Immature natural killer cell (primary cell): Measurements from ENCODE around the gene OR52K2. TPM values are rescaled to one million over a fixed set of nuclear protein-coding genes. Genes with fewer than 3 reads are reported as not detected.
"Not testable (repeated sequence)": the region's sequence is repeated elsewhere in the genome, so short reads cannot be mapped to it uniquely, and the experiment has no call there.

ENCODE experiments used
- DNase-seq, 3 donors: peaks; one replicate each; pipeline ENCODE4 v3.0.0; 2022; ENCODE audit warnings: mixed read lengths in 1 of 3
- H3K27ac Mint-ChIP-seq, 6 donors: one replicate each; pipeline ENCODE4 v1.8.0; 2020; ENCODE audit warnings: mixed read lengths in 6 of 6, mild to moderate bottlenecking in 5 of 6, inconsistent platforms in 4 of 6, moderate library complexity in 3 of 6
- H3K27me3 Mint-ChIP-seq, 3 donors: one replicate each; pipeline ENCODE4 v1.8.0; 2020 to 2021; ENCODE audit warnings: low read depth in 3 of 3, mild to moderate bottlenecking in 3 of 3, mixed read lengths in 3 of 3, moderate library complexity in 3 of 3, inconsistent platforms in 1 of 3
- H3K36me3 Mint-ChIP-seq, 3 donors: one replicate each; pipeline ENCODE4 v1.8.0; 2020; ENCODE audit warnings: mixed read lengths in 3 of 3, inconsistent platforms in 2 of 3, mild to moderate bottlenecking in 2 of 3
- H3K4me1 Mint-ChIP-seq, 2 donors: one replicate each; pipeline ENCODE4 v1.8.0; 2020; ENCODE audit warnings: inconsistent platforms in 2 of 2, mild to moderate bottlenecking in 2 of 2, mixed read lengths in 2 of 2, moderate library complexity in 1 of 2
- H3K4me3 Mint-ChIP-seq, 5 donors: one replicate each; pipeline ENCODE4 v1.8.0; 2020; ENCODE audit warnings: mild to moderate bottlenecking in 5 of 5, mixed read lengths in 5 of 5, inconsistent platforms in 3 of 5, moderate library complexity in 3 of 5
- H3K9me3 Mint-ChIP-seq, 6 donors: one replicate each; pipeline ENCODE4 v1.8.0; 2020; ENCODE audit warnings: mild to moderate bottlenecking in 6 of 6, mixed read lengths in 6 of 6, inconsistent platforms in 4 of 6, moderate library complexity in 3 of 6
- polyA plus RNA-seq, 3 donors: library from polyadenylated mRNA; unstranded; fragments of 300-500 nt; fragmentation: Illumina TruSeq; gene quantifications; one replicate each; pipeline ENCODE4 v1.2.3, GENCODE V29; 2021

The OR52K2 gene
- polyA plus RNA-seq, 3 donors from 2014 or later, result not detected

- Mint-ChIP-seq H3K27me3 (peaks cover 2 to 5% (median 5%) of the 10 kb centered on the region in 3 donors), H3K9me3 (peaks cover 0 to 7% (median 0%) of the 10 kb centered on the region in 6 donors), H3K4me3 (no peak overlapping the region), H3K4me1 (no peaks in the 10 kb centered on the region), H3K27ac (no peak overlapping the region), H3K36me3 (no peaks in the 10 kb centered on the region)
- DNase-seq, result no peak
Measured at GRCh38 chr11:4464216-4465159, 15.4 kb downstream of the OR52K2 start.

DNA sequence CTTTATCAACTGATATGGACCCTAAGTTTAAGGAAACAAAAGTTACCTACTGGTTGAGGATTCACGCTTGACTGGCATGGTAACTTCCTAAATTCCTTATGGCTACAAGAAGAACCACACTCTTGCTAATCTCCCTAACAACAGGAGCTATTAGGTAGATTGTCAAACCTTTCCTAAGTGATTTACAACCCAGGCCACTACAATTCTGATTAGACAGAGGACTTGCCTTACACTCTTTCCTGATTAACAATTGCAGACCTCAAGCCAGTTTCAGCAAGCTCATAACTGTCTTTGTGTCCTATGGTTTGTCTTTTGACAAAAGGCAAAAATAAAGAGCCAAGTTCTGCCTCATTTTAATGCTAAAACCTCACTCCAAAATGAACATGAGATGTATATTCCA, 16.3 kb downstream of the OR52K2 start:
- no peaks in the 10 kb centered on the region for H3K4me1 Mint-ChIP-seq
- H3K27me3 Mint-ChIP-seq, result peaks cover 2 to 5% (median 5%) of the 10 kb centered on the region in 3 donors
- H3K27ac Mint-ChIP-seq, result no peak overlapping the region
- no peak for DNase-seq
- no peak overlapping the region for H3K4me3 Mint-ChIP-seq
- H3K9me3 Mint-ChIP-seq, result peaks cover 0 to 7% (median 0%) of the 10 kb centered on the region in 6 donors
- no peaks in the 10 kb centered on the region for H3K36me3 Mint-ChIP-seq

DNA sequence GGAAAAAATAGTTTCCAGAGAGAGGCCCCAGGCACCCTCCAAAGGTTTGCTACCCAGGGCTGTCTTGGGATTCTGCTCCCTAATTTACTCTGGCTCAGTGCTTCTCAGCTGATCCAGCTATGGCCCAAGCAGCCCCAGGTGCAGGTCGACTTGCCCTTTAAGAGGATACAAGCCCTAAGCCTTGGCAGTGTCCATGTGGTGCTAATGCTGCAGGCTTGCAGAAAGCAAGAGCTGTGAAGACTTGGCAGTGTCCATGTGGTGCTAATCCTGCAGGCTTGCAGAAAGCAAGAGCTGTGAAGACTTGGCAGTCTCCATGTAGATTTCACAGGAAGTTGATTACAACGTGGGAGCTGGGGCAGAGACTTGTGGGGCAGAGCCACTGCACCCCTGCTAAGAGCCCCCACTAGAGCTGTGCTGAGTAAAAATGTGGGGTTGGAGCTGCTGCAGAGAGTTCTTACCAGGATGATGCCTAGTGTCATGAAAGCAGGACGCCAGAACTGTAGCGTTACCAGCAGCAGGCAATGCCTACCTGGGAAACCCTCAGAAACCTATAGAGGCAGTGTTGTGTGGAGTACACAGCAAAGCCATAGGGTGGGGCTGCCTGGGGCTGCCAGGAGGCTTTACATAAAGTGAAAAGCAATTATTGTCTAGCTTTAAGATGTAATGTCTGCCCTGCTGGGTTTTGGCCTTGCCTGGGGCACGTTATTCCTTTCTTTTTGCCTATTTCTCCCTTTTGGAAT, 17.2 kb downstream of the OR52K2 start:
- Mint-ChIP-seq H3K4me1 (no peaks in the 10 kb centered on the region), H3K36me3 (no peaks in the 10 kb centered on the region), H3K27me3 (peaks cover 2 to 6% (median 5%) of the 10 kb centered on the region in 3 donors), H3K27ac (no peak overlapping the region), H3K4me3 (no peak overlapping the region), H3K9me3 (peaks cover 0 to 7% (median 0%) of the 10 kb centered on the region in 6 donors)
- DNase-seq, result no peak

DNA sequence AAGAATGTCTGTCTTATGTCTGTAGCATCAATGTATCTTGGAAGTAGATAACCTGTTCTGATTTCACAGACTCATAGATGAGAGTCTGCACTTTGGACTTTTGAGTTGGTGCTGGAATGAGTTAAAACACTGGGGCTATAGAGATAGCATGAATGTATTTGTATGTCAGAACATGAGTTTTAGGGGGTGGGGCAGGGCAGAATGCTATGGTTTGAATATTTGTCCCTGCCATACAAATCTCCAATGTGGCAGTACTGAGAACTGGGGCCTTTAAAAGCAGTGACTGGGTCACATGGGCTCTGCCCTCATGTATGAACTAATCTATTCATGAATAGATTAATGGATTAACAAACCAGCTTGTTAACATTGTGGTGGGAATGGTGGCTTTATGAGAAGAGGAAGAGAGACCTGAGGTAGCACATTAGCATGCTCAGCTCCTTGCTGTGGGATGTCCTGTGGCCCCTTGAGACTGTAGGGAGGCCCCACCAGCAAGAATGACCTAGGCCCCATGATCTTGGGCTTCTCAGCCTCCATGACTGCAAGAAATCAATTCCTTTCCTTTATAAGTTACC, 17.9 kb downstream of the OR52K2 start:
- Mint-ChIP-seq H3K36me3 (no peaks in the 10 kb centered on the region), H3K4me1 (no peaks in the 10 kb centered on the region), H3K9me3 (peaks cover 0 to 7% (median 0%) of the 10 kb centered on the region in 6 donors), H3K27me3 (peaks cover 2 to 8% (median 6%) of the 10 kb centered on the region in 3 donors), H3K4me3 (no peak overlapping the region), H3K27ac (no peak overlapping the region)
- no peak for DNase-seq

GRCh38 chr11:4467811-4468606, 18.9 kb downstream of the OR52K2 start:
- DNase-seq, result no peak
- H3K27me3 Mint-ChIP-seq, result peaks cover 2 to 11% (median 8%) of the 10 kb centered on the region in 3 donors
- H3K27ac Mint-ChIP-seq, result no peak overlapping the region
- H3K4me3 Mint-ChIP-seq, result no peak overlapping the region
- H3K36me3 Mint-ChIP-seq, result no peaks in the 10 kb centered on the region
- no peaks in the 10 kb centered on the region for H3K4me1 Mint-ChIP-seq
- peaks cover 0 to 7% (median 0%) of the 10 kb centered on the region in 6 donors for H3K9me3 Mint-ChIP-seq

- Mint-ChIP-seq H3K9me3 (no peaks in the 10 kb centered on the region), H3K4me3 (no peak overlapping the region), H3K36me3 (no peaks in the 10 kb centered on the region), H3K27ac (no peak overlapping the region), H3K4me1 (no peaks in the 10 kb centered on the region), H3K27me3 (peaks cover 0 to 3% (median 0%) of the 10 kb centered on the region in 3 donors)
- DNase-seq, result no peak
Measured at GRCh38 chr11:4479644-4480043, 30.5 kb downstream of the OR52K2 start.

DNA sequence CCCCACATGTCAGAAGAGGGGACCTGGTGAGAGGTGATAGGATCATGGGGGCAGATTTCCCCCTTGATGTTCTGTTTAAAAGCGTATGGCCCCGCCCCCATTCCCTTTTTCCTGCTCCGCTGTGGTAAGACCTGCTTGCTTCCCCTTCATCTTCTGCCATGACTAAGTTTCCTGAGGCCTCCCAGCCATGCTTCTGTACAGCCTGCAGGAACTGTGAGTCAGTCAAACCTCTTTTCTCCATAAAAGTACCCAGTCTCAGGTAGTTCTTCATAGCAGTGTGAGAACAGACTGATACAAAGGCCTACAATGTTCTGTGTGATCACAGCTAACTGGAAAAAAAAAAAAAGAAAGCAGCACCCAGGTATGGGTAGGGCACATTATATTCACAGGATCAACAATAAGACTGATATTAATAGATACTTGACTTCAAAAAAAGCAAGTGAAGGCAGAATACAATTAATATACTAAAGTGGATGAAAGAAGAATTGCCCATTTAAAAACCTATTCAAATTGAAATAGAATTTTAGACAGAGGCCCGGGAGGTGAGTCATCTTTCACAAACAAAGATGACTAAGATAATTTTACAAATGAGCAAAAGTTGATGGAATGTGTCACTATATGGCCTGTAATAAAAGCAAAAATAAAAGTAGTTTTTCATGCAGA, 31.6 kb downstream of the OR52K2 start:
- Mint-ChIP-seq H3K4me3 (no peak overlapping the region), H3K36me3 (no peaks in the 10 kb centered on the region), H3K4me1 (no peaks in the 10 kb centered on the region), H3K27ac (no peak overlapping the region), H3K9me3 (no peaks in the 10 kb centered on the region), H3K27me3 (no peaks in the 10 kb centered on the region)
- no peak for DNase-seq

GRCh38 chr11:4481240-4481582, 32.1 kb downstream of the OR52K2 start:
- H3K9me3 Mint-ChIP-seq, result no peaks in the 10 kb centered on the region
- no peaks in the 10 kb centered on the region for H3K27me3 Mint-ChIP-seq
- H3K4me3 Mint-ChIP-seq, result no peak overlapping the region
- no peak for DNase-seq
- no peak overlapping the region for H3K27ac Mint-ChIP-seq
- H3K36me3 Mint-ChIP-seq, result no peaks in the 10 kb centered on the region
- no peaks in the 10 kb centered on the region for H3K4me1 Mint-ChIP-seq

- Mint-ChIP-seq H3K36me3 (no peaks in the 10 kb centered on the region), H3K9me3 (no peaks in the 10 kb centered on the region), H3K4me1 (no peaks in the 10 kb centered on the region), H3K27me3 (peaks cover 0 to 7% (median 0%) of the 10 kb centered on the region in 3 donors), H3K4me3 (no peak within 1 kb of the TSS), H3K27ac (no peak within 1 kb of the TSS)
- no peak for DNase-seq
Measured at GRCh38 chr11:4482445-4482844, 33.4 kb downstream of the OR52K2 start, which contains the start of gene OR52K1. Gene OR52K1 (plus strand): TSS chr11:4482646. CDS start chr11:4488901, 6,255 bp downstream.

GRCh38 chr11:4484310-4484709, 35.2 kb downstream of the OR52K2 start:
- H3K4me1 Mint-ChIP-seq, result no peaks in the 10 kb centered on the region
- no peaks in the 10 kb centered on the region for H3K9me3 Mint-ChIP-seq
- peaks cover 0 to 7% (median 2%) of the 10 kb centered on the region in 3 donors for H3K27me3 Mint-ChIP-seq
- DNase-seq, result no peak
- no peak overlapping the region for H3K27ac Mint-ChIP-seq
- no peak overlapping the region for H3K4me3 Mint-ChIP-seq
- H3K36me3 Mint-ChIP-seq, result no peaks in the 10 kb centered on the region

DNA sequence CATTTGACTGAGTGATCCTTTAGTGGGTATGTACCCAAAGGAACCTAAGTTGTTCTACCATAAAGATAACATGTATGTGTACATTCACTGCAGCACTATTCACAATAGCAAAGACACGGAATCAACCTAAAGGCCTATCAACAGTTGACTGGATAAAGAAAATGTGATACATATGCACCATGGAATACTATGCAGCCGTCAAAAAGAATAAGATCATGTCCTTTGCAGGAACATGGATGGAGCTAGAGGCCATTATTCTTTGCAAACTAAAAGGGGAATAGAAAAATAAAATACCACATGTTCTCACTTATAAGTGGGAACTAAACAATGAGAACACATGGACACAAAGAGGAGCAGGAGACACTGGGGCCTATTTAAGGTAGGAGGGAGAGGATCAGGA, 42.3 kb downstream of the OR52K2 start:
- H3K9me3 Mint-ChIP-seq, H3K27ac Mint-ChIP-seq, H3K36me3 Mint-ChIP-seq, DNase-seq, H3K4me3 Mint-ChIP-seq, H3K4me1 Mint-ChIP-seq: not testable (repeated sequence)
- H3K27me3 Mint-ChIP-seq, result peaks cover 4 to 11% (median 5%) of the 10 kb centered on the region in 3 donors

GRCh38 chr11:4491878-4492606, 42.9 kb downstream of the OR52K2 start:
- Mint-ChIP-seq H3K4me1 (no peaks in the 10 kb centered on the region), H3K36me3 (no peaks in the 10 kb centered on the region), H3K27ac (no peak overlapping the region), H3K9me3 (no peaks in the 10 kb centered on the region), H3K4me3 (no peak overlapping the region), H3K27me3 (peaks cover 4 to 8% (median 4%) of the 10 kb centered on the region in 3 donors)
- DNase-seq, result no peak
